GM20000 (cell line): ENCODE data around the gene IPO7.
"Not testable (repeated sequence)": the region's sequence is repeated elsewhere in the genome, so short reads cannot be mapped to it uniquely, and the experiment has no call there.

Experiments used
- DNase-seq: peaks from one replicate; pipeline ENCODE4 v3.0.0; 2012; ENCODE audit warnings: low spot score
- TF ChIP-seq, protein P1 (sequence below): IDR thresholded peaks from 2 replicates; pipeline ENCODE4 v1.5.1; 2012; ENCODE audit warnings: mild to moderate bottlenecking, control low read depth; ENCODE audit errors: extremely low read depth, missing control alignments

IPO7 gene

DNA sequence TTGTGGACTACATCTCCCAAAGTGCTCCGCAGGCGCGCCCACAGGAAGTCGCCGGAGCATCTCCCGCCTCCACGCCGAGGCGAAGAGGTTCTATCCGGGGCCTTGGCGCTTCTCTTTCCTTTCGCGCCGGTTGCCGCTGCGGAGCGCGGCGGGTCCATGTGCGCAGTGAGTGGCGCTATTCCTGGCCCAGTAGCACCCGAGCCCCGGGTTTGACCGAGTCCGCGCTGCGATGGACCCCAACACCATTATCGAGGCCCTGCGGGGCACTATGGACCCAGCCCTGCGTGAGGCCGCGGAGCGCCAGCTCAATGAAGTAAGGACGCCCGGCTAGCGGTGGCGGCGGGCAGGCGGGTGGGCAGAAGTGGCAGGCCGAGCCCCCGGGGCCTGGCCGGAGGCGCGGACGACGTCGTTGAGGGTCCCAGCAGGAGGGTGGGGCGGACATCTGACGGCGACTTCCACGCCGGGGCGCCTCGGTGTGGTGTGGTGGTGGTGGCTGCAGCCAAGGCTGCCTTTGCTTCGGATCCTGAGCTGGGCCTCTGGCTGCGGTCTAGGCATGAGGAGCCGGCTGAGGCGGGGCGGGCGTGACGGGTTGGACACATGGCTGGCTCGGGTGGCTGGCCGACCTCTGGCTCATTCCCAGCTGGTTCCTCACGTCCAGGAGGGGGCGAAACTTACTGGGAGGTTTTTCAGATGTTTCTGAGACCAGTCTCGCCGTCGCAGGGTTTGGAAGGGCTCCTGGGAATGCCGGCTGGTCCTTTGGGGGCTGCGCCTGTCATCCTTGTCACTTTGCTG lies at the start of gene IPO7:
TSS of gene IPO7 (plus strand) at position 118 of the 792 bp plus-strand sequence. CDS start at position 230, 112 bp downstream.
- DNase-seq: peak; percentile 94
- TF ChIP-seq, protein P1, sequence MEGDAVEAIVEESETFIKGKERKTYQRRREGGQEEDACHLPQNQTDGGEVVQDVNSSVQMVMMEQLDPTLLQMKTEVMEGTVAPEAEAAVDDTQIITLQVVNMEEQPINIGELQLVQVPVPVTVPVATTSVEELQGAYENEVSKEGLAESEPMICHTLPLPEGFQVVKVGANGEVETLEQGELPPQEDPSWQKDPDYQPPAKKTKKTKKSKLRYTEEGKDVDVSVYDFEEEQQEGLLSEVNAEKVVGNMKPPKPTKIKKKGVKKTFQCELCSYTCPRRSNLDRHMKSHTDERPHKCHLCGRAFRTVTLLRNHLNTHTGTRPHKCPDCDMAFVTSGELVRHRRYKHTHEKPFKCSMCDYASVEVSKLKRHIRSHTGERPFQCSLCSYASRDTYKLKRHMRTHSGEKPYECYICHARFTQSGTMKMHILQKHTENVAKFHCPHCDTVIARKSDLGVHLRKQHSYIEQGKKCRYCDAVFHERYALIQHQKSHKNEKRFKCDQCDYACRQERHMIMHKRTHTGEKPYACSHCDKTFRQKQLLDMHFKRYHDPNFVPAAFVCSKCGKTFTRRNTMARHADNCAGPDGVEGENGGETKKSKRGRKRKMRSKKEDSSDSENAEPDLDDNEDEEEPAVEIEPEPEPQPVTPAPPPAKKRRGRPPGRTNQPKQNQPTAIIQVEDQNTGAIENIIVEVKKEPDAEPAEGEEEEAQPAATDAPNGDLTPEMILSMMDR: no peak

DNA sequence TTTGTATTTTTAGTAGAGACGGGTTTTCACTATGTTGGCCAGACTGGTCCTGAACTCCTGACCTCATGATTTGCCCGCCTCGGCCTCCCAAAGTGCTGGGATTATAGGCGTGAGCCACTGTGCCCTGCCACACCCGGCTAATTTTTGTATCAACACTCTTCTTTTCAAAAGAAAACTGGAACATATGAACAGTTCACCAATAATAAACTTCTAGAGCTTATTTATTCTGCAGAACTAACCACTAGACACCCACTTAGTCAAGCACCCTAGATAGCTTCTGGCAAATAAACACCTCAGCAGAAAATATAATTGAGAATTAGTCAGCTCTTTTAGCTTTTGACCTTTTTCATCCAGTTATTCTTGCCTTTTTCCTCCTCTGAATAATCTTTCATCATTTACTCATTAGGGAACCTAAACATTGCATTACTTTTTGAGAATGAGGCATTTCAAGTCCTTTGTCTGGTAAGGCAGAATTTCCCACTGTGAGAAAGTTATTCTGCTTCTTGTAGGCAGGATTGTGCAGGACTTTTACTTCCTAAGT lies 42.7 kb upstream of the IPO7 start:
- TF ChIP-seq, protein P1: no peak
- no peak for DNase-seq

DNA sequence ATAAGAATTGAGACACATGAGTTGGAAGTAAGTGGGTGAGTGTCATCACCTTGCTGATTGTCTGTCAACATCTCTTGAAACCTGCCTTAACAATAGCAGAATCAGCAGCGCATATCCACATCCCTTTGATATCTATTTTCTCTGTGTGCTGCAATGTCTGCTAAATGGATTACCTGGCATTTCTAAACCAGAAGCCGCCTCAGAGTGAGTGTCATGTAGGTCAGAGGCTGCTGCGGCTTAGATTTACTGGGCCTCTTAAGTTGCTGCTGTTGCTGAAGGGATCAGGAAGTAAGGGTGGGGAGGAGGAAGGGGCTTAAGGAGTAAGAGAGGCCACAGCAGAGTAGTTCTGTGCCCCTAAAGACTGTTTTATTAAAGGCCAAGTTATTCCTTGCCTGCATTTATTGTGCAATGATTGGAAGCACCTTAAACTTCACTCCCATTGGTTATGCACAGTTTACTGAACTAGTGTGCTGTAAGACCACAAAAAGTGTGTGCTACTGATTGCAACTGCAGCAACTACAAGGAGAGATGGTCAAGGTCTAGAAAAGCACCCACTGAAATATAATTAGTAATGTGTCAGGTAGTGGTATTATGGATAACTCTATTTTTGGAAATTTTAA lies 40.3 kb upstream of the IPO7 start:
- TF ChIP-seq, protein P1: no peak
- DNase-seq: no peak

DNA sequence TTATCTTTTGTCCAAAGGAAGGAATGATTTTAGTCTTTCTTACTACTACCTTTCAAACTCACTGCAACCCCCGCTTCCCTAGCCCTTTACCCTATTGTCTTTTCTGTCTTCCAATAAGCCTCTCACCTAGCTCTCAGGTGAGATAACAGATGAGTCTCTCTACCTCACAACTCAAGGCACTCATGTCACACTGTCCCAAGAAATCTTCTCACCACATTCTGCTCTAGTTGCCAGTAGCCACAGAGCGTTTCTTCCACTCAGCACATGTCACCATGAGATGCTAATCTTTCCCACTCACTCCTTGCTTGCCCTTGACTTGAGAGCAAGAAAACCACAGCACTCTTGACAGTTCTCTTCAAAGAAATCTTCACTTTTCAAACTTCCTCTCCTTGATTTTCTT lies 37.4 kb upstream of the IPO7 start:
- no peak for DNase-seq
- TF ChIP-seq, protein P1: no peak

DNA sequence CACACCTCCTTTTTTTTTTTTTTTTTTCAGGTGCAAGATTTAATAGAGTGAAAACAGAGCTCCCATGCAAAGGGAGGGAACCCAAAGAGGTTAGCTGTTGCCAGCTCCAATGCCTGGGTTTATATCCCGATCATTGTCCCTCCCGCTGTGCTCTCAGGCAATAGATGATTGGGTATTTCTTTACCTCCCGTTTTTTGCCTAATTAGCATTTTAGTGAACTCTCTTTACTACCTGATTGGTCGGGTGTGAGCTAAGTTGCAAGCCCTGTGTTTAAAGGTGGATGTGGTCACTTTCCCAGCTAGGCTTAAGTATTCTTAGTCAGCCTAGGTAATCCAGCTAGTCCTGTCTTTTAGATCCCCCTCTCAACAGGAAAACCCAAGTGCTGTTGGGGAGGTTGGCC lies 36.7 kb upstream of the IPO7 start:
- DNase-seq: not testable (repeated sequence)

DNA sequence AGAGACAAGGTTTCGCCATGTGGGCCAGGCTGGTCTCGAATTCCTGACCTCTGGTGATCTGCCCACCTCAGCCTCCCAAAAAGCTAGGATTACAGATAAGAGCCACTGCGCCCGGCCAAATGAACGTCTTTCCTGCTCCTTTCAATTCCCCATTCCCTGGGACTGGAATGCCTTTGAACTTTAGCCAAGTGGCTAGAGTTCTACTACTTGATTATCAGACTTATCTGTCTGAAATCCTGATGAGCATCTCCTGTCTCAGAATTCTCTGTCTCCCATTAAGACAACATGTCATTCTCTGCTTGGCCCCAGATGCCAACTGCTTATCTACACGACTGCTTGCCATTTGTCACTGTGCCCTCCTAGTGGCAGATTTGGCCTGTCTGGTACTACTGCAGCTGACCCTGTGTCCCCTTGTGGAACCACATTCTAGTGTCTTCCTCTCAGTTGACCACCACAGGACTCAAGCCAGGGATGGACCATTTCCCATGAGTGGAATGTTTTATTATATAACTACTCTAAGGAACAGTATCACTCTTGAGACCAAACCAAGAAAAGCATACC lies 33.1 kb upstream of the IPO7 start:
- DNase-seq: no peak
- TF ChIP-seq, protein P1: no peak

DNA sequence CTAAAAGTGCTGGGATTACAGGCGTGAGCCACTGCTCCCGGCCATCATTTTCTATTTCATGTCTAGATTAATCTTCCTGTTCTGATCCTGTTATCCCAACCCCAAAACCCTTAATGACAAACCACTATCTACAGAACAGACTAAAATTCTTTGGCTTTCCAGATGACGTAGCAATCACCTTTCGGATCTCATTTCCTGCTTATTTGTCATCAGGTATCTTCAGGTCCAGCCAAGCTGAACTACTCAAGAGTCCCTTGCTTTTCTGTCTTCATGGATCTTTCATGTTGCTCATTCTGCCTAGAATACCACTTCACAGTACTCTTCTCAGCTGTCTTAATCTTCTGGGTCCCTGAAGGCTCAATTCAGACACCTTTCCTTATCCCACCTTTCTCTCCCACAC lies 27.4 kb upstream of the IPO7 start:
- DNase-seq: no peak
- TF ChIP-seq, protein P1: no peak

DNA sequence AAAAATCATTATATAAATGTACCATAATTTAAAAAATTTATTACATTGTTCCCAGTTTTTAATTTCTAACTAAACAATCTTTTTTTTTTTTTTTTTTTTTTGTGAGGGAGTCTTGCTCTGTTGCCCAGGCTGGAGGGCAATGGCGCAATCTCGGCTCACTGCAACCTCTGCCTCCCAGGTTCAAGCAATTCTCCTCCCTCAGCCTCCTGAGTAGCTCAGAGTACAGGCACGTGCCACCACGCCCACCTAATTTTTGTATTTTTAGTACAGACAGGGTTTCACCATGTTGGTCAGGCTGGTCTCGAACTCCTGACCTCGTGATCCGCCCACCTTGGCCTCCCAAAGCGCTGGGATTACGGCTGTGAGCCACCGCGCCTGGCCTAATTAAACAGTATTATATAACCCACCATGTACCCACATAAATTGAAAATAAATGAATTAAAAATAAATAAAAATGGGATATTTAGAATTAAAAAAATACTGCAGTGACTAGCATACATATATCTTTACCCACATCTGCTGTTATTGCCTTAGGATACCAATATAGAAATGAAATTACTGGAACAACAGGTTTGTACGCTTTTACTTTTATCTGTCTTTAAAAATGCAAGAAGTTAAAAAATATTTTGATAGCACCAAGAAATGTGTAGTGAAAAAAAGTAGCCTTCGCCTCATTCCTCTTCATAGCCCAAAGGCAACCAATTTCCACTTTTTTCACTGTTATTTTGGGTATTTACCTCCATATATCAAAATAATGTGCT lies 23.4 kb upstream of the IPO7 start:
- DNase-seq: not testable (repeated sequence)
